ENCODE data around the gene NTM. TPM values are rescaled to one million over a fixed set of nuclear protein-coding genes. Genes with fewer than 3 reads are reported as not detected.

Gene NTM
- total RNA-seq, 1 experiment from 2014 or later: 9.9 TPM

DNA sequence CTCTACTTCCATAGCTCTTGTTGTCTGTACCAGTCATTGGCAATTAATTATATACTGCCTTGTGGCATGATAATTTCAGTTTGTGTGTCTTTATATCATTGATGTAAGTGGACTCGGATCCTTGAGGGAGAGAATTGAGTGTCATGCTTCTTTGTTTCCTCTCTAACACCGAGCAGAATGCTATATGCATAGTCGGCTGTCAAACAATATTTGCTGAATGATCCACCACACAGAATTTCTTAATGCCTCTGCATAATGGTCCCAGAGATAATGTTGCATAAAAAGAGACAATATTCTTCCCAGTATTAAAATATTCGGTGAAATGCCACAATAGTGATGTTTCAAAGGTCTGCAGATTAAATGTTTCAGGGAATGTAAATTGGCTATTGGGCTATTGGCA is 664.8 kb downstream of the NTM start:
- H3K4me3 Mint-ChIP-seq: no peak overlapping the region
- Histone ChIP-seq H2BK15ac (ENCODE audit: low read depth, low read length) (no peak overlapping the region), H3K23me2 (ENCODE audit: insufficient read length, low read depth, low read length, poor library complexity, severe bottlenecking) (no peaks in the 10 kb centered on the region), H2BK20ac (ENCODE audit: low read depth, low read length, poor library complexity, severe bottlenecking) (no peak overlapping the region), H4K20me1 (ENCODE audit: control insufficient read depth, insufficient read depth, insufficient read length) (no peaks in the 10 kb centered on the region), H3K4me1 (ENCODE audit: insufficient read depth, low read length) (peaks cover 8% of the 10 kb centered on the region; the same call in 1 of the 2 replicates), H4K8ac (replicated peaks; ENCODE audit: insufficient read length, low read depth, low read length) (no peak overlapping the region), H3K56ac (ENCODE audit: insufficient read length, low read depth, low read length) (no peak overlapping the region), H3K4me2 (ENCODE audit: insufficient read depth, insufficient read length, low read length) (no peak overlapping the region), H2BK5ac (ENCODE audit: insufficient read length, low read length) (no peak overlapping the region), H3K4ac (ENCODE audit: low read depth, low read length) (no peak overlapping the region), H3K27me3 (ENCODE audit: insufficient read depth, low read length) (no peaks in the 10 kb centered on the region), H2BK12ac (ENCODE audit: insufficient read length, low read depth, low read length) (no peak overlapping the region), H3K18ac (ENCODE audit: insufficient read length, low read depth, low read length) (no peak overlapping the region), H4K91ac (ENCODE audit: insufficient read length, low read depth, low read length) (no peak overlapping the region), H3K27ac (ENCODE audit: insufficient read length, low read depth, low read length) (no peak overlapping the region), H4K5ac (ENCODE audit: insufficient read length, low read depth, low read length) (no peak overlapping the region), H2AK5ac (ENCODE audit: insufficient read length, low read length) (no peak overlapping the region), H3K9me3 (ENCODE audit: control insufficient read depth, low read depth, low read length) (no peaks in the 10 kb centered on the region), H3K79me2 (ENCODE audit: insufficient read depth, low read length) (no peaks in the 10 kb centered on the region), H2BK120ac (ENCODE audit: low read depth, low read length, poor library complexity, severe bottlenecking) (no peak overlapping the region), H3K23ac (ENCODE audit: insufficient read length, low read depth, low read length) (no peak overlapping the region), H3T11ph (ENCODE audit: low read length) (no peak overlapping the region), H3K79me1 (ENCODE audit: insufficient read depth, low read depth, low read length, poor library complexity, severe bottlenecking) (no peaks in the 10 kb centered on the region), H3K14ac (ENCODE audit: insufficient read depth, low read length) (no peak overlapping the region), H3K9ac (ENCODE audit: extremely low read depth, insufficient read length, low read length) (no peak overlapping the region), H2AFZ (ENCODE audit: low read length) (no peak overlapping the region)
- no peak for DNase-seq
- WGBS (ENCODE audit: extremely low coverage, insufficient read length, low lambda C conversion rate): no CpG with 5 or more reads among the region's 4 CpGs
- H3K27me3 Mint-ChIP-seq (ENCODE audit: low read depth): peaks cover 2% of the 10 kb centered on the region; the same call in 1 of the 2 replicates
- H3K27ac Mint-ChIP-seq: no peak overlapping the region
- TF ChIP-seq, protein P1, sequence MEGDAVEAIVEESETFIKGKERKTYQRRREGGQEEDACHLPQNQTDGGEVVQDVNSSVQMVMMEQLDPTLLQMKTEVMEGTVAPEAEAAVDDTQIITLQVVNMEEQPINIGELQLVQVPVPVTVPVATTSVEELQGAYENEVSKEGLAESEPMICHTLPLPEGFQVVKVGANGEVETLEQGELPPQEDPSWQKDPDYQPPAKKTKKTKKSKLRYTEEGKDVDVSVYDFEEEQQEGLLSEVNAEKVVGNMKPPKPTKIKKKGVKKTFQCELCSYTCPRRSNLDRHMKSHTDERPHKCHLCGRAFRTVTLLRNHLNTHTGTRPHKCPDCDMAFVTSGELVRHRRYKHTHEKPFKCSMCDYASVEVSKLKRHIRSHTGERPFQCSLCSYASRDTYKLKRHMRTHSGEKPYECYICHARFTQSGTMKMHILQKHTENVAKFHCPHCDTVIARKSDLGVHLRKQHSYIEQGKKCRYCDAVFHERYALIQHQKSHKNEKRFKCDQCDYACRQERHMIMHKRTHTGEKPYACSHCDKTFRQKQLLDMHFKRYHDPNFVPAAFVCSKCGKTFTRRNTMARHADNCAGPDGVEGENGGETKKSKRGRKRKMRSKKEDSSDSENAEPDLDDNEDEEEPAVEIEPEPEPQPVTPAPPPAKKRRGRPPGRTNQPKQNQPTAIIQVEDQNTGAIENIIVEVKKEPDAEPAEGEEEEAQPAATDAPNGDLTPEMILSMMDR (conservative IDR thresholded peaks at IDR 0.05): no peak
- no peaks in the 10 kb centered on the region for H3K9me3 Mint-ChIP-seq
- peaks cover 21 to 32% of the 10 kb centered on the region in 2 experiments for H3K4me1 Mint-ChIP-seq
- no peaks in the 10 kb centered on the region; a peak in 1 of 7 replicates for H3K36me3 Mint-ChIP-seq (ENCODE audit: insufficient read depth in 1 of 3, low read depth in 3 of 3)
